HEK293 (cell line): ENCODE measurements around the gene GCH1.

ENCODE experiments used
- CTCF ChIA-PET: fragments of 350-600 bp; formaldehyde crosslinking; extraction: SDS; loops from one replicate; lab custom pipeline; 2021; ENCODE audit warnings: antibody characterized with exemption; lab: Yijun Ruan, JAX
- POLR2A ChIA-PET: fragments of 300-600 bp; formaldehyde crosslinking; extraction: SDS; loops from one replicate; lab custom pipeline; 2020; ENCODE audit warnings: antibody characterized with exemption, inconsistent platforms; lab: Yijun Ruan, JAX
- H3K27ac ChIP-seq: fragments of 200-500 bp; sonication (Bioruptor generic); 2 replicates; pipeline ENCODE4 v1.5.1; 2014; ENCODE audit warnings: low read depth, low read length, control low read depth, inconsistent platforms; ENCODE audit errors: extremely low read depth
- H3K36me3 ChIP-seq, 2 experiments: fragments of 200-500 bp in 1 of 2; sonication (Bioruptor generic) in 1 of 2; 1 replicate in 1 of 2; 2 replicates in 1 of 2; pipeline ENCODE4 v1.5.1; 2014 to 2017; ENCODE audit warnings: inconsistent platforms in 2 of 2, low read length in 2 of 2; ENCODE audit not compliant: control insufficient read depth in 2 of 2, insufficient read depth in 1 of 2
- H3K4me1 ChIP-seq: fragments of 200-500 bp; sonication (Bioruptor generic); 2 replicates; pipeline ENCODE4 v1.5.1; 2014; ENCODE audit warnings: mild to moderate bottlenecking, low read length, inconsistent platforms; ENCODE audit not compliant: control insufficient read depth, insufficient read depth
- H3K4me3 ChIP-seq: 2 replicates; pipeline ENCODE4 v1.5.1; 2011; ENCODE audit warnings: low read depth, mild to moderate bottlenecking, control low read depth, low read length, moderate library complexity
- H3K9me3 ChIP-seq: fragments of 200-500 bp; sonication (Bioruptor generic); 2 replicates; pipeline ENCODE4 v1.5.1; 2014; ENCODE audit warnings: low read depth, low read length, inconsistent platforms; ENCODE audit not compliant: control insufficient read depth, insufficient read depth
- FEZF1 ChIP-seq: fragments of 450-650 bp; formaldehyde crosslinking; IDR thresholded peaks from 2 replicates; pipeline ENCODE4 v1.5.1; 2016; ENCODE audit warnings: missing biosample characterization, missing genetic modification characterization
- REST ChIP-seq: fragments of 450-650 bp; formaldehyde crosslinking; IDR thresholded peaks from 2 replicates; pipeline ENCODE4 v1.5.1; 2016; ENCODE audit warnings: missing biosample characterization, missing genetic modification characterization
- SCRT1 ChIP-seq: fragments of 450-650 bp; formaldehyde crosslinking; IDR thresholded peaks from 2 replicates; pipeline ENCODE4 v1.5.1; 2016; ENCODE audit warnings: missing biosample characterization, missing genetic modification characterization, borderline replicate concordance
- SP2 ChIP-seq: fragments of 450-650 bp; formaldehyde crosslinking; IDR thresholded peaks from 2 replicates; pipeline ENCODE4 v1.5.1; 2016; ENCODE audit warnings: missing biosample characterization, missing genetic modification characterization
- SP3 ChIP-seq: fragments of 450-650 bp; formaldehyde crosslinking; IDR thresholded peaks from 2 replicates; pipeline ENCODE4 v1.5.1; 2016; ENCODE audit warnings: missing biosample characterization, missing genetic modification characterization
- ZBTB10 ChIP-seq: fragments of 450-650 bp; formaldehyde crosslinking; IDR thresholded peaks from 2 replicates; pipeline ENCODE4 v1.5.1; 2016; ENCODE audit warnings: missing biosample characterization, missing genetic modification characterization
- ZBTB21 ChIP-seq: fragments of 450-650 bp; formaldehyde crosslinking; IDR thresholded peaks from 2 replicates; pipeline ENCODE4 v1.5.1; 2017; ENCODE audit warnings: missing biosample characterization, missing genetic modification characterization
- ZNF223 ChIP-seq: fragments of 450-650 bp; formaldehyde crosslinking; IDR thresholded peaks from 2 replicates; pipeline ENCODE4 v1.5.1; 2016; ENCODE audit warnings: missing biosample characterization, missing genetic modification characterization
- ZNF274 ChIP-seq, 2 experiments: fragments of 200-500 bp in 1 of 2; fragments of 450-650 bp in 1 of 2; sonication (Bioruptor generic) in 1 of 2; formaldehyde crosslinking in 1 of 2; IDR thresholded peaks; 2 replicates each; pipeline versions ENCODE4 v1.5.1 to v1.6.1; 2014 to 2016; ENCODE audit warnings: borderline replicate concordance in 1 of 2, inconsistent platforms in 1 of 2, low read length in 1 of 2, missing biosample characterization in 1 of 2, missing genetic modification characterization in 1 of 2
- ZNF324 ChIP-seq: fragments of 450-650 bp; formaldehyde crosslinking; IDR thresholded peaks from 2 replicates; pipeline ENCODE4 v1.5.1; 2016; ENCODE audit warnings: missing biosample characterization, missing genetic modification characterization
- ZNF624 ChIP-seq: fragments of 450-650 bp; formaldehyde crosslinking; IDR thresholded peaks from 2 replicates; pipeline ENCODE4 v1.5.1; 2017; ENCODE audit warnings: missing biosample characterization, missing genetic modification characterization
- ZNF645 ChIP-seq: fragments of 450-650 bp; formaldehyde crosslinking; IDR thresholded peaks from 2 replicates; pipeline ENCODE4; 2016; ENCODE audit warnings: missing biosample characterization, missing genetic modification characterization
- ZNF776 ChIP-seq: fragments of 450-650 bp; formaldehyde crosslinking; IDR thresholded peaks from 2 replicates; pipeline ENCODE4 v1.5.0; 2017; ENCODE audit warnings: missing biosample characterization, missing genetic modification characterization, borderline replicate concordance
- ZNF792 ChIP-seq: fragments of 450-650 bp; formaldehyde crosslinking; IDR thresholded peaks from 2 replicates; pipeline ENCODE4 v1.5.1; 2016; ENCODE audit warnings: missing biosample characterization, missing genetic modification characterization
- ZSCAN30 ChIP-seq: fragments of 450-650 bp; IDR thresholded peaks from 2 replicates; pipeline ENCODE4 v1.5.1; 2018; ENCODE audit warnings: missing biosample characterization, mild to moderate bottlenecking, missing genetic modification characterization, moderate library complexity
- TF ChIP-seq, protein P1 (sequence below): fragments of 450-650 bp; formaldehyde crosslinking; IDR thresholded peaks from 2 replicates; pipeline ENCODE4 v1.5.1; 2017; ENCODE audit warnings: missing biosample characterization, missing genetic modification characterization
- TF ChIP-seq, protein P2 (sequence below): fragments of 450-650 bp; formaldehyde crosslinking; IDR thresholded peaks from 2 replicates; pipeline ENCODE4 v1.5.1; 2016; ENCODE audit warnings: missing biosample characterization, missing genetic modification characterization
- TF ChIP-seq, protein P3 (sequence below): fragments of 450-650 bp; formaldehyde crosslinking; IDR thresholded peaks from 2 replicates; pipeline ENCODE4 v1.5.1; 2016; ENCODE audit warnings: missing biosample characterization, missing genetic modification characterization, low read depth
- TF ChIP-seq, protein P4 (sequence below): fragments of 450-650 bp; formaldehyde crosslinking; IDR thresholded peaks from 2 replicates; pipeline ENCODE4 v1.5.1; 2017; ENCODE audit warnings: missing biosample characterization, missing genetic modification characterization

GCH1 gene

DNA sequence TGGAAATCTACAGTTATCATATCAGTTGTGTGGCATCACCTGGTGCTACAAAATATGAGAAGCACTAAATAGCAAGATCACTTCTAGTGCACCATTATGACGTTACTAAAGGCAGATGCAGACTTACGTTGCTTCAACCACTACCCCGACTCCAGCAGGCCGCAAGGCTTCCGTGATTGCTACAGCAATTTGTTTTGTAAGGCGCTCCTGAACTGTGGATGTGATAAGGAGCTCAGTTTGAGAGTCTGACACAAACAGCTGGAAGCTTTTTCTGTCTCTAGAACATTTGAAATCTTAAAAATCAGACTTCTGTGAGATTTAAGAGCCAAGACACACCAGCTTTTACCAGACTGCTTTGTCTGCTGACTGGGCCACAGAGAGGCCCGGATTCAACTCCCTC is 57.0 kb downstream of the GCH1 start (continued):
- TF ChIP-seq ZNF223 = no peak
- TF ChIP-seq SCRT1 (tag by site-specific recombination) = no peak
- no peak for TF ChIP-seq ZNF274 (IDR thresholded peaks at IDR 0.05; ENCODE audit: low read length)
- TF ChIP-seq ZNF274 (tag by site-specific recombination; IDR thresholded peaks at IDR 0.05; ENCODE audit: borderline replicate concordance) = no peak
- no peak for TF ChIP-seq ZBTB21 (tag by site-specific recombination)
- TF ChIP-seq ZNF624 (tag by site-specific recombination) = no peak
- TF ChIP-seq ZNF645 (tag by site-specific recombination) = no peak
- TF ChIP-seq, protein P1, sequence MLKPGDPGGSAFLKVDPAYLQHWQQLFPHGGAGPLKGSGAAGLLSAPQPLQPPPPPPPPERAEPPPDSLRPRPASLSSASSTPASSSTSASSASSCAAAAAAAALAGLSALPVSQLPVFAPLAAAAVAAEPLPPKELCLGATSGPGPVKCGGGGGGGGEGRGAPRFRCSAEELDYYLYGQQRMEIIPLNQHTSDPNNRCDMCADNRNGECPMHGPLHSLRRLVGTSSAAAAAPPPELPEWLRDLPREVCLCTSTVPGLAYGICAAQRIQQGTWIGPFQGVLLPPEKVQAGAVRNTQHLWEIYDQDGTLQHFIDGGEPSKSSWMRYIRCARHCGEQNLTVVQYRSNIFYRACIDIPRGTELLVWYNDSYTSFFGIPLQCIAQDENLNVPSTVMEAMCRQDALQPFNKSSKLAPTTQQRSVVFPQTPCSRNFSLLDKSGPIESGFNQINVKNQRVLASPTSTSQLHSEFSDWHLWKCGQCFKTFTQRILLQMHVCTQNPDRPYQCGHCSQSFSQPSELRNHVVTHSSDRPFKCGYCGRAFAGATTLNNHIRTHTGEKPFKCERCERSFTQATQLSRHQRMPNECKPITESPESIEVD = no peak
- TF ChIP-seq ZNF324 (tag by site-specific recombination) = no peak
- no peak for TF ChIP-seq ZSCAN30 (tag by site-specific recombination)
- TF ChIP-seq FEZF1 = no peak
- TF ChIP-seq SP3 (tag by site-specific recombination) = no peak
- TF ChIP-seq, protein P2, sequence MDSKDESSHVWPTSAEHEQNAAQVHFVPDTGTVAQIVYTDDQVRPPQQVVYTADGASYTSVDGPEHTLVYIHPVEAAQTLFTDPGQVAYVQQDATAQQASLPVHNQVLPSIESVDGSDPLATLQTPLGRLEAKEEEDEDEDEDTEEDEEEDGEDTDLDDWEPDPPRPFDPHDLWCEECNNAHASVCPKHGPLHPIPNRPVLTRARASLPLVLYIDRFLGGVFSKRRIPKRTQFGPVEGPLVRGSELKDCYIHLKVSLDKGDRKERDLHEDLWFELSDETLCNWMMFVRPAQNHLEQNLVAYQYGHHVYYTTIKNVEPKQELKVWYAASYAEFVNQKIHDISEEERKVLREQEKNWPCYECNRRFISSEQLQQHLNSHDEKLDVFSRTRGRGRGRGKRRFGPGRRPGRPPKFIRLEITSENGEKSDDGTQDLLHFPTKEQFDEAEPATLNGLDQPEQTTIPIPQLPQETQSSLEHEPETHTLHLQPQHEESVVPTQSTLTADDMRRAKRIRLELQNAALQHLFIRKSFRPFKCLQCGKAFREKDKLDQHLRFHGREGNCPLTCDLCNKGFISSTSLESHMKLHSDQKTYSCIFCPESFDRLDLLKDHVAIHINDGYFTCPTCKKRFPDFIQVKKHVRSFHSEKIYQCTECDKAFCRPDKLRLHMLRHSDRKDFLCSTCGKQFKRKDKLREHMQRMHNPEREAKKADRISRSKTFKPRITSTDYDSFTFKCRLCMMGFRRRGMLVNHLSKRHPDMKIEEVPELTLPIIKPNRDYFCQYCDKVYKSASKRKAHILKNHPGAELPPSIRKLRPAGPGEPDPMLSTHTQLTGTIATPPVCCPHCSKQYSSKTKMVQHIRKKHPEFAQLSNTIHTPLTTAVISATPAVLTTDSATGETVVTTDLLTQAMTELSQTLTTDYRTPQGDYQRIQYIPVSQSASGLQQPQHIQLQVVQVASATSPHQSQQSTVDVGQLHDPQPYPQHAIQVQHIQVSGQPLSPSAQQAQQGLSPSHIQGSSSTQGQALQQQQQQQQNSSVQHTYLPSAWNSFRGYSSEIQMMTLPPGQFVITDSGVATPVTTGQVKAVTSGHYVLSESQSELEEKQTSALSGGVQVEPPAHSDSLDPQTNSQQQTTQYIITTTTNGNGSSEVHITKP (tag by site-specific recombination) = no peak
- TF ChIP-seq, all 188 proteins: peak for 0

GRCh38 chr14:54844479-54844878 is 58.1 kb downstream of the GCH1 start:
- no peaks in the 10 kb centered on the region for H3K4me1 ChIP-seq
- no peak overlapping the region for H3K27ac ChIP-seq
- H3K9me3 ChIP-seq = no peaks in the 10 kb centered on the region
- ChIA-PET POLR2A (no interaction called here), CTCF (interaction anchor here (1.5 kb wide), 1 partner anchor 14 kb away, joined by 4 read pairs; no protein-coding TSS in a partner anchor)
- H3K4me3 ChIP-seq = no peak overlapping the region
- H3K36me3 ChIP-seq = peaks cover 0 to 12% of the 10 kb centered on the region in 2 experiments; a peak in 2 of 3 replicates
- TF ChIP-seq SP2 = no peak
- TF ChIP-seq, protein P3, sequence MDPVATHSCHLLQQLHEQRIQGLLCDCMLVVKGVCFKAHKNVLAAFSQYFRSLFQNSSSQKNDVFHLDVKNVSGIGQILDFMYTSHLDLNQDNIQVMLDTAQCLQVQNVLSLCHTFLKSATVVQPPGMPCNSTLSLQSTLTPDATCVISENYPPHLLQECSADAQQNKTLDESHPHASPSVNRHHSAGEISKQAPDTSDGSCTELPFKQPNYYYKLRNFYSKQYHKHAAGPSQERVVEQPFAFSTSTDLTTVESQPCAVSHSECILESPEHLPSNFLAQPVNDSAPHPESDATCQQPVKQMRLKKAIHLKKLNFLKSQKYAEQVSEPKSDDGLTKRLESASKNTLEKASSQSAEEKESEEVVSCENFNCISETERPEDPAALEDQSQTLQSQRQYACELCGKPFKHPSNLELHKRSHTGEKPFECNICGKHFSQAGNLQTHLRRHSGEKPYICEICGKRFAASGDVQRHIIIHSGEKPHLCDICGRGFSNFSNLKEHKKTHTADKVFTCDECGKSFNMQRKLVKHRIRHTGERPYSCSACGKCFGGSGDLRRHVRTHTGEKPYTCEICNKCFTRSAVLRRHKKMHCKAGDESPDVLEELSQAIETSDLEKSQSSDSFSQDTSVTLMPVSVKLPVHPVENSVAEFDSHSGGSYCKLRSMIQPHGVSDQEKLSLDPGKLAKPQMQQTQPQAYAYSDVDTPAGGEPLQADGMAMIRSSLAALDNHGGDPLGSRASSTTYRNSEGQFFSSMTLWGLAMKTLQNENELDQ = no peak
- TF ChIP-seq ZNF776 (tag by site-specific recombination) = no peak
- TF ChIP-seq ZNF792 = no peak
- no peak for TF ChIP-seq ZBTB10 (tag by site-specific recombination)
- no peak for TF ChIP-seq REST (tag by site-specific recombination)
- TF ChIP-seq, protein P4, sequence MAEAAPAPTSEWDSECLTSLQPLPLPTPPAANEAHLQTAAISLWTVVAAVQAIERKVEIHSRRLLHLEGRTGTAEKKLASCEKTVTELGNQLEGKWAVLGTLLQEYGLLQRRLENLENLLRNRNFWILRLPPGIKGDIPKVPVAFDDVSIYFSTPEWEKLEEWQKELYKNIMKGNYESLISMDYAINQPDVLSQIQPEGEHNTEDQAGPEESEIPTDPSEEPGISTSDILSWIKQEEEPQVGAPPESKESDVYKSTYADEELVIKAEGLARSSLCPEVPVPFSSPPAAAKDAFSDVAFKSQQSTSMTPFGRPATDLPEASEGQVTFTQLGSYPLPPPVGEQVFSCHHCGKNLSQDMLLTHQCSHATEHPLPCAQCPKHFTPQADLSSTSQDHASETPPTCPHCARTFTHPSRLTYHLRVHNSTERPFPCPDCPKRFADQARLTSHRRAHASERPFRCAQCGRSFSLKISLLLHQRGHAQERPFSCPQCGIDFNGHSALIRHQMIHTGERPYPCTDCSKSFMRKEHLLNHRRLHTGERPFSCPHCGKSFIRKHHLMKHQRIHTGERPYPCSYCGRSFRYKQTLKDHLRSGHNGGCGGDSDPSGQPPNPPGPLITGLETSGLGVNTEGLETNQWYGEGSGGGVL (tag by site-specific recombination) = no peak
